ENCODE results near the gene FITM1.

GRCh38 chr14:24143511-24143910, 13.1 kb downstream of the FITM1 start:
- TF ChIP-seq CTCF (IDR thresholded peaks at IDR 0.05) (no peak), TCF7L2 (IDR thresholded peaks at IDR 0.05; ENCODE audit: low read depth, low read length) (no peak), REST (IDR thresholded peaks at IDR 0.05; ENCODE audit: insufficient read depth in 1 of 2, low read depth in 2 of 2, low read length in 1 of 2) (no peak), POLR2AphosphoS5 (IDR thresholded peaks at IDR 0.05; ENCODE audit: low read depth, low read length) (no peak), SIN3A (IDR thresholded peaks at IDR 0.05; ENCODE audit: borderline replicate concordance, insufficient read depth, low read depth, low read length) (no peak)

All from Panc1 (cell line).